HEK293 (cell line): ENCODE results near the gene ACER3.

Experiments
- CTCF ChIP-seq: fragments of 450-650 bp; formaldehyde crosslinking; IDR thresholded peaks from 2 replicates; pipeline ENCODE4 v1.5.1; 2016; ENCODE audit warnings: missing biosample characterization, missing genetic modification characterization
- TRIM28 ChIP-seq: IDR thresholded peaks from 2 replicates; pipeline ENCODE4 v1.6.1; 2011; ENCODE audit warnings: low read length, control low read depth, borderline replicate concordance
- ZBTB49 ChIP-seq: fragments of 450-650 bp; formaldehyde crosslinking; IDR thresholded peaks from 2 replicates; pipeline ENCODE4 v1.5.1; 2016; ENCODE audit warnings: missing biosample characterization, missing genetic modification characterization, low read depth
- ZNF10 ChIP-seq: fragments of 450-650 bp; formaldehyde crosslinking; IDR thresholded peaks from 2 replicates; pipeline ENCODE4 v1.5.1; 2017; ENCODE audit warnings: missing biosample characterization, missing genetic modification characterization
- ZNF202 ChIP-seq: fragments of 450-650 bp; formaldehyde crosslinking; IDR thresholded peaks from 2 replicates; pipeline ENCODE4 v1.5.1; 2016; ENCODE audit warnings: missing biosample characterization, missing genetic modification characterization, borderline replicate concordance

- no peak for TF ChIP-seq CTCF (tag by site-specific recombination)
- no peak for TF ChIP-seq ZNF202
- no peak for TF ChIP-seq ZBTB49 (tag by site-specific recombination)
- TF ChIP-seq TRIM28: no peak
- TF ChIP-seq ZNF10 (tag by site-specific recombination): no peak
Observed at GRCh38 chr11:76892306-76892705, 31.6 kb downstream of the ACER3 start.
